DMS 273 (cell line): ENCODE measurements around the gene TANK.
"Not testable (repeated sequence)": the region's sequence is repeated elsewhere in the genome, so short reads cannot be mapped to it uniquely, and the experiment has no call there.

ENCODE experiments used
- DNase-seq: peaks from one replicate; lab custom pipeline; 2025; ENCODE audit not compliant: unreplicated experiment; lab: John Stamatoyannopoulos, UW

Gene TANK

GRCh38 chr2:161165811-161166210 lies 5.6 kb downstream of the TANK start:
- no peak for DNase-seq

GRCh38 chr2:161166538-161167409 lies 6.5 kb downstream of the TANK start:
- DNase-seq: no peak

- DNase-seq: no peak
Measured at GRCh38 chr2:161169335-161169734, 9.1 kb downstream of the TANK start.

GRCh38 chr2:161170377-161170776 lies 10.1 kb downstream of the TANK start:
- peak; percentile 26 for DNase-seq

GRCh38 chr2:161170958-161171932 lies 11.0 kb downstream of the TANK start:
- DNase-seq: peak; percentile 45

- DNase-seq: no peak
Measured at GRCh38 chr2:161172901-161173540, 12.8 kb downstream of the TANK start.

GRCh38 chr2:161173541-161174194 lies 13.4 kb downstream of the TANK start:
- DNase-seq: no peak

GRCh38 chr2:161177969-161178368 lies 17.7 kb downstream of the TANK start:
- DNase-seq: no peak

GRCh38 chr2:161178756-161179155 lies 18.5 kb downstream of the TANK start:
- no peak for DNase-seq

- no peak for DNase-seq
Measured at GRCh38 chr2:161190050-161190449, 29.8 kb downstream of the TANK start.

GRCh38 chr2:161195602-161196001 lies 35.4 kb downstream of the TANK start:
- DNase-seq: not testable (repeated sequence)

- peak; percentile 66 for DNase-seq
Measured at GRCh38 chr2:161199912-161200701, 39.9 kb downstream of the TANK start.

GRCh38 chr2:161204846-161205245 lies 44.6 kb downstream of the TANK start:
- DNase-seq: no peak

GRCh38 chr2:161206471-161207032 lies 46.3 kb downstream of the TANK start:
- no peak for DNase-seq

- no peak for DNase-seq
Measured at GRCh38 chr2:161207941-161208340, 47.7 kb downstream of the TANK start.

- no peak for DNase-seq
Measured at GRCh38 chr2:161208527-161209139, 48.4 kb downstream of the TANK start.

GRCh38 chr2:161209902-161210301 lies 49.7 kb downstream of the TANK start:
- DNase-seq: no peak

- DNase-seq: no peak
Measured at GRCh38 chr2:161217597-161218185, 57.5 kb downstream of the TANK start.

GRCh38 chr2:161219211-161219610 lies 59.0 kb downstream of the TANK start:
- no peak for DNase-seq
